ENCODE results near the gene ACTL7B.

GRCh38 chr9:108876425-108876824 is 20.6 kb upstream of the ACTL7B start:
- TF ChIP-seq CTCF (IDR thresholded peaks at IDR 0.05) = no peak
- TF ChIP-seq POLR2A (IDR thresholded peaks at IDR 0.05) = no peak

All from body of pancreas (tissue), 4 donors.